ENCODE data around the gene MDP1. TPM values are rescaled to one million over a fixed set of nuclear protein-coding genes. Genes with fewer than 3 reads are reported as not detected.

The MDP1 gene
- total RNA-seq, 4 donors from 2014 or later = 6.9 to 17.1 (median 11.4) TPM

- Histone ChIP-seq H3K9me3 (no peaks in the 10 kb centered on the region), H3K4me3 (no peak overlapping the region), H3K27ac (no peak overlapping the region), H3K4me1 (peaks cover 4 to 50% (median 19%) of the 10 kb centered on the region in 3 donors), H3K36me3 (peaks cover 0 to 41% of the 10 kb centered on the region in 2 donors), H3K27me3 (no peaks in the 10 kb centered on the region)
- no peak for TF ChIP-seq EP300 (IDR thresholded peaks at IDR 0.05)
- TF ChIP-seq POLR2A (IDR thresholded peaks at IDR 0.05) = no peak
- TF ChIP-seq CTCF (IDR thresholded peaks at IDR 0.05) = no peak
- no peak for TF ChIP-seq POLR2AphosphoS5 (IDR thresholded peaks at IDR 0.05)
- ATAC-seq = no peak
- 90 to 95% methylated on average over 2 to 14 of the region's 15 CpGs for WGBS, 2 donors (ENCODE audit: low coverage in 1 of 2)
Measured at GRCh38 chr14:24192933-24193332, 22.9 kb downstream of the MDP1 start.

- TF ChIP-seq CTCF (IDR thresholded peaks at IDR 0.05) (no peak), POLR2AphosphoS5 (IDR thresholded peaks at IDR 0.05) (no peak)
Measured at GRCh38 chr14:24190416-24190815, 25.4 kb downstream of the MDP1 start.

GRCh38 chr14:24189460-24189859, 26.4 kb downstream of the MDP1 start:
- no peak for ATAC-seq
- H3K4me1 ChIP-seq = peaks cover 0 to 35% (median 14%) of the 10 kb centered on the region in 3 donors
- TF ChIP-seq EP300 (IDR thresholded peaks at IDR 0.05) = no peak
- no peak for TF ChIP-seq POLR2AphosphoS5 (IDR thresholded peaks at IDR 0.05)
- no peak for TF ChIP-seq POLR2A (IDR thresholded peaks at IDR 0.05)
- no peak for TF ChIP-seq CTCF (IDR thresholded peaks at IDR 0.05)
- H3K27me3 ChIP-seq = no peaks in the 10 kb centered on the region
- no peaks in the 10 kb centered on the region for H3K9me3 ChIP-seq
- peaks cover 0 to 66% of the 10 kb centered on the region in 2 donors for H3K36me3 ChIP-seq
- WGBS, 2 donors (ENCODE audit: low coverage in 1 of 2) = 82 to 93% methylated on average over 3 to 8 of the region's 9 CpGs
- H3K4me3 ChIP-seq = no peak overlapping the region
- H3K27ac ChIP-seq = peak overlapping the region in 3 of 4 donors; percentile 72 to 83 (median 81)

More at GRCh38 chr14:24190416-24190815, 25.4 kb downstream of the MDP1 start:
- Histone ChIP-seq H3K4me1 (peaks cover 0 to 41% (median 19%) of the 10 kb centered on the region in 3 donors), H3K4me3 (no peak overlapping the region), H3K9me3 (no peaks in the 10 kb centered on the region), H3K27ac (no peak overlapping the region), H3K27me3 (no peaks in the 10 kb centered on the region), H3K36me3 (peaks cover 0 to 56% of the 10 kb centered on the region in 2 donors)
- ATAC-seq = no peak
- WGBS, 2 donors (ENCODE audit: low coverage in 1 of 2) = 85 to 88% methylated on average over 5 to 8 of the region's 10 CpGs

- no peak for TF ChIP-seq EP300 (IDR thresholded peaks at IDR 0.05)
- TF ChIP-seq POLR2A (IDR thresholded peaks at IDR 0.05) = no peak
- no peak for TF ChIP-seq CTCF (IDR thresholded peaks at IDR 0.05)
- TF ChIP-seq POLR2AphosphoS5 (IDR thresholded peaks at IDR 0.05) = no peak
- Histone ChIP-seq H3K4me1 (peaks cover 0 to 30% (median 10%) of the 10 kb centered on the region in 3 donors), H3K27ac (peak overlapping the region in 3 of 4 donors; percentile 72 to 83 (median 81)), H3K9me3 (no peaks in the 10 kb centered on the region), H3K27me3 (no peaks in the 10 kb centered on the region), H3K36me3 (peaks cover 0 to 70% of the 10 kb centered on the region in 2 donors), H3K4me3 (peak overlapping the region in 1 of 2 donors; percentile 77)
- 0% methylated on average over 3 of the region's 3 CpGs; no CpG with 5 or more reads in 1 of the 2 donors for WGBS, 2 donors (ENCODE audit: low coverage in 1 of 2)
- ATAC-seq = no peak
Measured at GRCh38 chr14:24189059-24189375, 26.8 kb downstream of the MDP1 start.

- peaks cover 0 to 70% of the 10 kb centered on the region in 2 donors for H3K36me3 ChIP-seq
- H3K27ac ChIP-seq = peak within 1 kb of the TSS; percentile 2 to 83 (median 76)
- H3K4me3 ChIP-seq = peak within 1 kb of the TSS; percentile 57 to 77
- peak; percentile 97 for ATAC-seq
- 2% methylated on average over 7 of the region's 65 CpGs; no CpG with 5 or more reads in 1 of the 2 donors for WGBS, 2 donors (ENCODE audit: low coverage in 1 of 2)
- no peaks in the 10 kb centered on the region for H3K9me3 ChIP-seq
- TF ChIP-seq POLR2AphosphoS5 (IDR thresholded peaks at IDR 0.05) = peak; percentile 82
- peak; percentile 45 to 58 for TF ChIP-seq POLR2A (IDR thresholded peaks at IDR 0.05)
- no peak for TF ChIP-seq EP300 (IDR thresholded peaks at IDR 0.05)
- no peak for TF ChIP-seq CTCF (IDR thresholded peaks at IDR 0.05)
- peaks cover 0 to 28% (median 10%) of the 10 kb centered on the region in 3 donors for H3K4me1 ChIP-seq
- no peaks in the 10 kb centered on the region for H3K27me3 ChIP-seq
Measured at GRCh38 chr14:24188251-24189058, 27.4 kb downstream of the MDP1 start, which contains the start of gene IPO4. Gene IPO4, minus strand, starts transcription at chr14:24188816. Its CDS starts 29 bp downstream, at chr14:24188787.
